GM12891 (cell line): Measurements from ENCODE around the gene ZRANB2.

Source experiments
- PAX5 ChIP-seq: IDR thresholded peaks from 2 replicates; pipeline ENCODE4 v1.6.1; 2011; ENCODE audit warnings: low read length, moderate library complexity, mild to moderate bottlenecking; ENCODE audit not compliant: insufficient read depth, severe bottlenecking
- POLR2A ChIP-seq: IDR thresholded peaks from 2 replicates; pipeline ENCODE4 v1.6.1; 2011; ENCODE audit warnings: low read depth, low read length, control low read depth
- POLR2AphosphoS5 ChIP-seq: IDR thresholded peaks from 2 replicates; pipeline ENCODE4 v1.6.1; 2011; ENCODE audit warnings: low read depth, low read length, control low read depth
- SPI1 ChIP-seq: IDR thresholded peaks from 2 replicates; pipeline ENCODE4 v1.6.1; 2011; ENCODE audit warnings: low read depth, low read length, control low read depth
- TAF1 ChIP-seq: IDR thresholded peaks from 2 replicates; pipeline ENCODE4 v1.6.1; 2011; ENCODE audit warnings: low read depth, low read length, control low read depth

DNA sequence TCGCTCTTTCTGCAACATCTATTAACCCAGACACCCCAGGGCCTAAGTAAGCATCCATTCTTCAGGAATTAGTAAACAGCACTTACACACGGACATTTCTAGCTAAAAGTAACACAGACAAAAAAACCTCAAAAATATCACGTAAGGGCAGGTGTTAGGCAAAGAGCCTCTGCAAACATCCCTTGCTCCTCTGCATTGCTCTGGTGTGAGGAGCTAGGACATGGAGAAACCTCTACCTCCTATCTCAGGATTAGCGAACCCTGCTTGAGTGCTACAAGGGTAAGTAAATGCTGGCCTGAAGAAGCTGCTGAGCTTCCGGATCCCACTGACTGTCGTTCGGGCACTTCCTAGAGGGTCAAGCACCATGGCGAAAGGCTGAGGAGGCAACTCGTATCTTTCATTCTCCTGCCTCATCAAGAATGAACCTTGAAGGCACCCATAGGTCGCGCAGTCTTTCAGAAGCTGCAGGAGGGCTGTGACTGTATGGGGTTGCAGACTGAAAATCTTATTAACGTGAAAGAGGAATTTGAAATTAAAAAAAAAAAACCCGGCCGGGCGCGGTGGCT is 35.3 kb downstream of the ZRANB2 start:
- TF ChIP-seq POLR2A (no peak), PAX5 (no peak), SPI1 (no peak), POLR2AphosphoS5 (no peak), TAF1 (no peak)
